ENCODE measurements around the gene AKTIP. TPM values are rescaled to one million over a fixed set of nuclear protein-coding genes. Genes with fewer than 3 reads are reported as not detected.

The AKTIP gene
- total RNA-seq, 2 experiments from 2014 or later: 51.2 to 53.3 TPM

GRCh38 chr16:53537626-53538025 is 34.6 kb upstream of the AKTIP start:
- no peak overlapping the region for H3K4me3 Mint-ChIP-seq
- H3K9me3 Mint-ChIP-seq: no peaks in the 10 kb centered on the region
- peak in 1 of 14 experiments; percentile 54 for DNase-seq
- Histone ChIP-seq H3K4me1 (ENCODE audit: insufficient read depth, low read length) (peaks cover 6% of the 10 kb centered on the region), H3K36me3 (ENCODE audit: insufficient read depth, low read length) (no peaks in the 10 kb centered on the region), H3K27me3 (ENCODE audit: control insufficient read depth in 1 of 2, insufficient read depth in 2 of 2, low read length in 2 of 2) (no peaks in the 10 kb centered on the region), H3K4me3 (ENCODE audit: low read length) (no peak overlapping the region), H3K27ac (ENCODE audit: low read depth in 1 of 2, low read length in 2 of 2) (no peak overlapping the region), H3K9me3 (ENCODE audit: control insufficient read depth in 1 of 2, insufficient read depth in 1 of 2, low read length in 2 of 2) (no peaks in the 10 kb centered on the region)
- H3K27me3 Mint-ChIP-seq: peaks cover 10% of the 10 kb centered on the region
- H3K36me3 Mint-ChIP-seq (ENCODE audit: low read depth): no peaks in the 10 kb centered on the region
- ChIA-PET CTCF (no interaction called here), POLR2A (no interaction called here)
- peaks cover 5% of the 10 kb centered on the region for H3K4me1 Mint-ChIP-seq (ENCODE audit: low read depth)
- H3K27ac Mint-ChIP-seq: no peak overlapping the region
- TF ChIP-seq CTCF (IDR thresholded peaks at IDR 0.05): no peak
- intact Hi-C loops (cut with DNase I, micrococcal nuclease): no loop called here
- ATAC-seq (ENCODE audit: poor library complexity): no peak

GRCh38 chr16:53534206-53534605 is 31.2 kb upstream of the AKTIP start:
- no peaks in the 10 kb centered on the region for H3K36me3 Mint-ChIP-seq (ENCODE audit: low read depth)
- no peaks in the 10 kb centered on the region for H3K27me3 Mint-ChIP-seq
- Histone ChIP-seq H3K27ac (ENCODE audit: low read depth in 1 of 2, low read length in 2 of 2) (no peak overlapping the region), H3K27me3 (ENCODE audit: control insufficient read depth in 1 of 2, insufficient read depth in 2 of 2, low read length in 2 of 2) (no peaks in the 10 kb centered on the region), H3K9me3 (ENCODE audit: control insufficient read depth in 1 of 2, insufficient read depth in 1 of 2, low read length in 2 of 2) (no peaks in the 10 kb centered on the region), H3K4me3 (ENCODE audit: low read length) (no peak overlapping the region), H3K4me1 (ENCODE audit: insufficient read depth, low read length) (peaks cover 6% of the 10 kb centered on the region), H3K36me3 (ENCODE audit: insufficient read depth, low read length) (no peaks in the 10 kb centered on the region)
- ChIA-PET CTCF (no interaction called here), POLR2A (no interaction called here)
- TF ChIP-seq CTCF (IDR thresholded peaks at IDR 0.05): no peak
- no peaks in the 10 kb centered on the region for H3K4me1 Mint-ChIP-seq (ENCODE audit: low read depth)
- no peak for ATAC-seq (ENCODE audit: poor library complexity)
- H3K27ac Mint-ChIP-seq: no peak overlapping the region
- H3K9me3 Mint-ChIP-seq: no peaks in the 10 kb centered on the region
- DNase-seq: no peak
- no peak overlapping the region for H3K4me3 Mint-ChIP-seq
- intact Hi-C loops (cut with DNase I, micrococcal nuclease): no loop called here

- no peaks in the 10 kb centered on the region for H3K4me1 ChIP-seq (ENCODE audit: insufficient read depth, low read length)
- H3K36me3 Mint-ChIP-seq (ENCODE audit: low read depth): no peaks in the 10 kb centered on the region
These were observed 27.7 kb upstream of the AKTIP start for GRCh38 chr16:53530741-53531140.

More at GRCh38 chr16:53530741-53531140, 27.7 kb upstream of the AKTIP start:
- Histone ChIP-seq H3K27me3 (ENCODE audit: control insufficient read depth in 1 of 2, insufficient read depth in 2 of 2, low read length in 2 of 2) (no peaks in the 10 kb centered on the region), H3K27ac (ENCODE audit: low read depth in 1 of 2, low read length in 2 of 2) (no peak overlapping the region), H3K36me3 (ENCODE audit: insufficient read depth, low read length) (no peaks in the 10 kb centered on the region), H3K9me3 (ENCODE audit: control insufficient read depth in 1 of 2, insufficient read depth in 1 of 2, low read length in 2 of 2) (no peaks in the 10 kb centered on the region), H3K4me3 (ENCODE audit: low read length) (no peak overlapping the region)
- no peaks in the 10 kb centered on the region for H3K9me3 Mint-ChIP-seq
- DNase-seq (no peak), ATAC-seq (ENCODE audit: poor library complexity) (no peak)
- H3K27me3 Mint-ChIP-seq: no peaks in the 10 kb centered on the region
- peaks cover 5% of the 10 kb centered on the region for H3K4me1 Mint-ChIP-seq (ENCODE audit: low read depth)
- no peak for TF ChIP-seq CTCF (IDR thresholded peaks at IDR 0.05)
- H3K4me3 Mint-ChIP-seq: no peak overlapping the region
- H3K27ac Mint-ChIP-seq: no peak overlapping the region
- CTCF ChIA-PET: no interaction called here
- intact Hi-C loops (cut with DNase I, micrococcal nuclease): no loop called here
- POLR2A ChIA-PET: interaction anchor here (0.6 kb wide), 1 partner anchor 15 kb away, joined by 3 read pairs; no protein-coding TSS in a partner anchor
